PC-9 (cell line): ENCODE measurements around the gene SMARCA4. TPM values are rescaled to one million over a fixed set of nuclear protein-coding genes. Genes with fewer than 3 reads are reported as not detected.
"Not testable (repeated sequence)": the region's sequence is repeated elsewhere in the genome, so short reads cannot be mapped to it uniquely, and the experiment has no call there.

ENCODE experiments used
- BruUV-seq: library from RNA; stranded (reverse); fragments of 400-500 nt; replicated peaks from 2 replicates; lab custom pipeline; 2021; lab: Mats Ljungman, UMichigan
- CTCF ChIA-PET: fragments of 300-600 bp; sonication (Branson Sonifier 250); formaldehyde crosslinking; loops from one replicate; lab custom pipeline; 2022; ENCODE audit warnings: antibody characterized with exemption; lab: Charles Lee
- POLR2A ChIA-PET: fragments of 300-600 bp; sonication (Branson Sonifier 250); formaldehyde crosslinking; loops from one replicate; lab custom pipeline; 2022; ENCODE audit warnings: antibody characterized with exemption; ENCODE audit not compliant: unreplicated experiment; lab: Charles Lee
- DNase-seq, 2 experiments: peaks; one replicate each; pipeline versions ENCODE4 v3.0.0 to v3.0.0-alpha.2; 2015 to 2022; ENCODE audit warnings: mixed read lengths in 1 of 2
- H2AFZ ChIP-seq: fragments of 200-600 bp; sonication (generic); 2 replicates; pipeline ENCODE4 v1.8.1; 2017; ENCODE audit warnings: antibody characterized with exemption
- H3F3A ChIP-seq: fragments of 200-600 bp; sonication (generic); 2 replicates; pipeline ENCODE4 v1.8.1; 2017; ENCODE audit warnings: antibody characterized with exemption, mild to moderate bottlenecking, low read depth; ENCODE audit not compliant: insufficient read depth
- H3K27ac ChIP-seq: fragments of 200-600 bp; sonication (generic); 2 replicates; pipeline ENCODE4 v1.6.1; 2016; ENCODE audit warnings: mixed run types
- H3K27me3 ChIP-seq: fragments of 200-600 bp; sonication (generic); 2 replicates; pipeline ENCODE4 v1.6.1; 2016; ENCODE audit warnings: low read depth, mixed run types; ENCODE audit not compliant: insufficient read depth
- H3K36me3 ChIP-seq: fragments of 200-600 bp; sonication (generic); 2 replicates; pipeline ENCODE4 v1.6.1; 2016; ENCODE audit warnings: low read depth, mixed run types
- H3K4me1 ChIP-seq: fragments of 200-600 bp; sonication (generic); replicated peaks from 2 replicates; pipeline ENCODE4 v1.6.1; 2016; ENCODE audit warnings: mixed run types; ENCODE audit not compliant: insufficient read depth
- H3K4me2 ChIP-seq: fragments of 200-600 bp; sonication (generic); 2 replicates; pipeline ENCODE4 v1.6.1; 2017; ENCODE audit warnings: mixed run types
- H3K4me3 ChIP-seq: fragments of 200-600 bp; sonication (generic); 2 replicates; pipeline ENCODE4 v1.6.1; 2016; ENCODE audit warnings: mixed run types
- H3K79me2 ChIP-seq: fragments of 200-600 bp; sonication (generic); 2 replicates; pipeline ENCODE4 v1.6.1; 2017; ENCODE audit warnings: low read depth, mixed run types
- H3K9me2 ChIP-seq: fragments of 200-600 bp; sonication (generic); 2 replicates; pipeline ENCODE4 v1.8.1; 2017; ENCODE audit warnings: mild to moderate bottlenecking; ENCODE audit not compliant: insufficient read depth
- H3K9me3 ChIP-seq: fragments of 200-600 bp; sonication (generic); 2 replicates; pipeline ENCODE4 v1.8.1; 2016; ENCODE audit warnings: low read depth; ENCODE audit not compliant: insufficient read depth
- H4K20me1 ChIP-seq: fragments of 200-600 bp; sonication (generic); 2 replicates; pipeline ENCODE4 v1.8.1; 2017; ENCODE audit not compliant: insufficient read depth
- EZH2 ChIP-seq: fragments of 200-600 bp; sonication (generic); IDR thresholded peaks from 2 replicates; pipeline ENCODE4 v1.8.0; 2017; ENCODE audit warnings: antibody characterized with exemption, low read depth
- intact Hi-C: fragments of 100-400 bp; cut with micrococcal nuclease; formaldehyde crosslinking; loops from one replicate; pipeline ENCODE4 v1.10.0; 2022; ENCODE audit not compliant: unreplicated experiment
- total RNA-seq: library from RNA; stranded (reverse); gene quantifications from 2 replicates; pipeline ENCODE4 v1.2.3, GENCODE V29; 2021
- TF ChIP-seq, protein P1 (sequence below): fragments of 200-600 bp; sonication (generic); conservative IDR thresholded peaks from 2 replicates; pipeline ENCODE4 v1.6.1; 2017; ENCODE audit warnings: mixed run types, antibody characterized with exemption, mild to moderate bottlenecking, moderate library complexity

SMARCA4 gene
- total RNA-seq, 1 experiment from 2014 or later, result 136 TPM

DNA sequence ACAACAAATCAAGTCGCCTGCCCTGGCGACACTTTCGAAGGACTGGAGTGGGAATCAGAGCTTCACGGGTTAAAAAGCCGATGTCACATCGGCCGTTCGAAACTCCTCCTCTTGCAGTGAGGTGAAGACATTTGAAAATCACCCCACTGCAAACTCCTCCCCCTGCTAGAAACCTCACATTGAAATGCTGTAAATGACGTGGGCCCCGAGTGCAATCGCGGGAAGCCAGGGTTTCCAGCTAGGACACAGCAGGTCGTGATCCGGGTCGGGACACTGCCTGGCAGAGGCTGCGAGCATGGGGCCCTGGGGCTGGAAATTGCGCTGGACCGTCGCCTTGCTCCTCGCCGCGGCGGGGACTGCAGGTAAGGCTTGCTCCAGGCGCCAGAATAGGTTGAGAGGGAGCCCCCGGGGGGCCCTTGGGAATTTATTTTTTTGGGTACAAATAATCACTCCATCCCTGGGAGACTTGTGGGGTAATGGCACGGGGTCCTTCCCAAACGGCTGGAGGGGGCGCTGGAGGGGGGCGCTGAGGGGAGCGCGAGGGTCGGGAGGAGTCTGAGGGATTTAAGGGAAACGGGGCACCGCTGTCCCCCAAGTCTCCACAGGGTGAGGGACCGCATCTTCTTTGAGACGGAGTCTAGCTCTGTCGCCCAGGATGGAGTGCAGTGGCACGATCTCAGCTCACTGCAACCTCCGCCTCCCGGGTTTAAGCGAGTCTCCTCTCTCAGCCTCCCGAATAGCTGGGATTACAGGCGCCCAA, 128.6 kb downstream of the SMARCA4 start, which contains the start of gene LDLR:
TSS of gene LDLR (plus strand) at position 210 of the 760 bp plus-strand sequence. CDS start at position 296, 86 bp downstream.
- BruUV-seq, result TSS peak; percentile 72

DNA sequence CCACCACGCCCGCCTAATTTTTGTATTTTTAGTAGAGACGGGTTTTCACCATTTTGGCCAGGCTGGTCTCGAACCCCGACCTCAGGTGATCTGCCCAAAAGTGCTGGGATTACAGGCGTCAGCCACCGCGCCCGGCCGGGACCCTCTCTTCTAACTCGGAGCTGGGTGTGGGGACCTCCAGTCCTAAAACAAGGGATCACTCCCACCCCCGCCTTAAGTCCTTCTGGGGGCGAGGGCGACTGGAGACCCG, 129.1 kb downstream of the SMARCA4 start:
- Histone ChIP-seq H3K79me2 (peaks cover 46% of the 10 kb centered on the region), H3K4me1 (peaks cover 70% of the 10 kb centered on the region), H3K27ac (peak overlapping the region; percentile 90), H3F3A (peaks cover 72% of the 10 kb centered on the region), H3K4me3 (peak overlapping the region; percentile 65), H4K20me1 (peaks cover 16% of the 10 kb centered on the region), H3K4me2 (peak overlapping the region; percentile 89), H3K36me3 (peaks cover 22% of the 10 kb centered on the region)
- POLR2A ChIA-PET, result interaction anchor here (1.5 kb wide), 1 partner anchor 190 kb away, joined by 11 read pairs; no protein-coding TSS in a partner anchor
- H3K27me3 ChIP-seq, BruUV-seq, CTCF ChIA-PET, DNase-seq, H3K9me2 ChIP-seq, H3K9me3 ChIP-seq, H2AFZ ChIP-seq: not testable (repeated sequence)
- intact Hi-C loops, result loop anchor here (5.0 kb wide), 1 partner anchor 47 kb away; no protein-coding TSS in a partner anchor

More for the DNA sequence above, 128.6 kb downstream of the SMARCA4 start, which contains the start of gene LDLR:
- DNase-seq, result peak; percentile 86 to 94
- Histone ChIP-seq H3K36me3 (peaks cover 20% of the 10 kb centered on the region), H3K4me3 (peak within 1 kb of the TSS; percentile 65), H3K79me2 (peaks cover 42% of the 10 kb centered on the region), H3K4me1 (peaks cover 71% of the 10 kb centered on the region), H3K4me2 (peak within 1 kb of the TSS; percentile 89), H4K20me1 (peaks cover 16% of the 10 kb centered on the region), H3K9me2 (no peaks in the 10 kb centered on the region), H3F3A (peaks cover 74% of the 10 kb centered on the region), H3K9me3 (no peaks in the 10 kb centered on the region), H2AFZ (peak within 1 kb of the TSS; percentile 66), H3K27me3 (no peaks in the 10 kb centered on the region), H3K27ac (peak within 1 kb of the TSS; percentile 90)
- CTCF ChIA-PET, result interaction anchor here (0.7 to 1.5 kb wide), 2 partner anchors 37 to 51 kb away, joined by 3 to 4 read pairs; no protein-coding TSS in a partner anchor
- intact Hi-C loops, result loop anchor here (1.0 to 5.0 kb wide), 3 partner anchors 47 to 127 kb away; partner anchors contain the start of gene SMARCA4
- POLR2A ChIA-PET, result interaction anchor here (0.6 to 1.5 kb wide), 2 partner anchors 190 to 286 kb away, joined by 3 to 11 read pairs; no protein-coding TSS in a partner anchor
- TF ChIP-seq, protein P1, sequence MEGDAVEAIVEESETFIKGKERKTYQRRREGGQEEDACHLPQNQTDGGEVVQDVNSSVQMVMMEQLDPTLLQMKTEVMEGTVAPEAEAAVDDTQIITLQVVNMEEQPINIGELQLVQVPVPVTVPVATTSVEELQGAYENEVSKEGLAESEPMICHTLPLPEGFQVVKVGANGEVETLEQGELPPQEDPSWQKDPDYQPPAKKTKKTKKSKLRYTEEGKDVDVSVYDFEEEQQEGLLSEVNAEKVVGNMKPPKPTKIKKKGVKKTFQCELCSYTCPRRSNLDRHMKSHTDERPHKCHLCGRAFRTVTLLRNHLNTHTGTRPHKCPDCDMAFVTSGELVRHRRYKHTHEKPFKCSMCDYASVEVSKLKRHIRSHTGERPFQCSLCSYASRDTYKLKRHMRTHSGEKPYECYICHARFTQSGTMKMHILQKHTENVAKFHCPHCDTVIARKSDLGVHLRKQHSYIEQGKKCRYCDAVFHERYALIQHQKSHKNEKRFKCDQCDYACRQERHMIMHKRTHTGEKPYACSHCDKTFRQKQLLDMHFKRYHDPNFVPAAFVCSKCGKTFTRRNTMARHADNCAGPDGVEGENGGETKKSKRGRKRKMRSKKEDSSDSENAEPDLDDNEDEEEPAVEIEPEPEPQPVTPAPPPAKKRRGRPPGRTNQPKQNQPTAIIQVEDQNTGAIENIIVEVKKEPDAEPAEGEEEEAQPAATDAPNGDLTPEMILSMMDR, result no peak
- no peak for TF ChIP-seq EZH2

DNA sequence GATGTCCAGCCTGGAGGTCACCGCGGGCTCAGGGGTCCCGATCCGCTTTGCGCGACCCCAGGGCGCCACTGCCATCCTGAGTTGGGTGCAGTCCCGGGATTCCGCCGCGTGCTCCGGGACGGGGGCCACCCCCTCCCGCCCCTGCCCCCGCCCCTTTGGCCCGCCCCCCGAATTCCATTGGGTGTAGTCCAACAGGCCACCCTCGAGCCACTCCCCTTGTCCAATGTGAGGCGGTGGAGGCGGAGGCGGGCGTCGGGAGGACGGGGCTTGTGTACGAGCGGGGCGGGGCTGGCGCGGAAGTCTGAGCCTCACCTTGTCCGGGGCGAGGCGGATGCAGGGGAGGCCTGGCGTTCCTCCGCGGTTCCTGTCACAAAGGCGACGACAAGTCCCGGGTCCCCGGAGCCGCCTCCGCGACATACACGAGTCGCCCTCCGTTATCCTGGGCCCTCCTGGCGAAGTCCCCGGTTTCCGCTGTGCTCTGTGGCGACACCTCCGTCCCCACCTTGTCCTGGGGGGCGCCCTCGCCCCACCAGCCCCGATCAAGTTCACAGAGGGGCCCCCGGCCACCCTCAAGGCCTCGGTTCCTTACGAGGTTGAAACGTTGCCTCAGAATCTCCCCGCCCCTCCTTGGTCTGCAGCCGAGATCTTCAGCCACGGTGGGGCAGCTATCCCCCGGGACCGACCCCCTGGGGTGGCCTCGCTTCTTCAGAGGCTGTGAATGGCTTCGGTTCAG, 129.6 kb downstream of the SMARCA4 start:
- Histone ChIP-seq H3F3A (peaks cover 71% of the 10 kb centered on the region), H3K4me3 (peak overlapping the region; percentile 90), H2AFZ (no peak overlapping the region), H3K27me3 (no peaks in the 10 kb centered on the region), H3K4me2 (peak overlapping the region; percentile 96), H3K4me1 (peaks cover 69% of the 10 kb centered on the region), H3K36me3 (peaks cover 24% of the 10 kb centered on the region), H3K9me2 (no peaks in the 10 kb centered on the region), H3K9me3 (no peaks in the 10 kb centered on the region), H3K79me2 (peaks cover 48% of the 10 kb centered on the region), H3K27ac (peak overlapping the region; percentile 98), H4K20me1 (peaks cover 18% of the 10 kb centered on the region)
- peak; percentile 93 to 96 for DNase-seq
- intact Hi-C loops, result loop anchor here (5.0 kb wide), 1 partner anchor 47 kb away; no protein-coding TSS in a partner anchor
- ChIA-PET POLR2A (interaction anchor here (0.6 to 1.5 kb wide), 3 partner anchors 191 to 331 kb away, joined by 5 to 11 read pairs (median 7); no protein-coding TSS in a partner anchor), CTCF (interaction anchor here (0.5 kb wide), 1 partner anchor 149 kb away, joined by 6 read pairs; no protein-coding TSS in a partner anchor)
- BruUV-seq, result no TSS peak
- TF ChIP-seq EZH2, result no peak
- TF ChIP-seq, protein P1, result no peak
